IPS-18a (cell line): ENCODE measurements around the gene DENND6B.
A peak's percentile ranks its signal among the peaks of the same experiment; 100 is the strongest.

Experiments
- H3K27ac ChIP-seq: one replicate; pipeline ENCODE4 v1.5.1; 2013; ENCODE audit warnings: low read length
- H3K27me3 ChIP-seq: one replicate; pipeline ENCODE4 v1.6.1; 2013; ENCODE audit warnings: mild to moderate bottlenecking, low read length; ENCODE audit not compliant: control insufficient read depth, insufficient read depth
- H3K36me3 ChIP-seq: one replicate; pipeline ENCODE4 v1.6.1; 2013; ENCODE audit warnings: low read depth, low read length; ENCODE audit not compliant: control insufficient read depth
- H3K4me1 ChIP-seq: one replicate; pipeline ENCODE4 v1.6.1; 2013; ENCODE audit warnings: low read depth, low read length; ENCODE audit not compliant: control insufficient read depth
- H3K4me3 ChIP-seq: one replicate; pipeline ENCODE4 v1.5.1; 2013; ENCODE audit warnings: low read length
- H3K9ac ChIP-seq: one replicate; pipeline ENCODE4 v1.6.1; 2013; ENCODE audit warnings: mild to moderate bottlenecking, low read length, moderate library complexity
- H3K9me3 ChIP-seq: one replicate; pipeline ENCODE4 v1.6.1; 2013; ENCODE audit warnings: low read depth, low read length; ENCODE audit not compliant: control insufficient read depth

DENND6B gene

GRCh38 chr22:50313021-50313420 lies 13.8 kb downstream of the DENND6B start:
- Histone ChIP-seq H3K36me3 (no peaks in the 10 kb centered on the region), H3K9ac (no peak overlapping the region), H3K4me1 (peaks cover 7% of the 10 kb centered on the region), H3K9me3 (no peaks in the 10 kb centered on the region), H3K4me3 (no peak overlapping the region), H3K27me3 (no peaks in the 10 kb centered on the region), H3K27ac (no peak overlapping the region)

GRCh38 chr22:50312371-50312770 lies 14.4 kb downstream of the DENND6B start:
- Histone ChIP-seq H3K4me1 (peaks cover 7% of the 10 kb centered on the region), H3K9me3 (no peaks in the 10 kb centered on the region), H3K9ac (no peak overlapping the region), H3K27ac (no peak overlapping the region), H3K36me3 (no peaks in the 10 kb centered on the region), H3K27me3 (no peaks in the 10 kb centered on the region), H3K4me3 (no peak overlapping the region)

GRCh38 chr22:50311606-50312351 lies 15.0 kb downstream of the DENND6B start:
- Histone ChIP-seq H3K36me3 (no peaks in the 10 kb centered on the region), H3K27ac (no peak overlapping the region), H3K9me3 (no peaks in the 10 kb centered on the region), H3K4me1 (peaks cover 7% of the 10 kb centered on the region), H3K27me3 (no peaks in the 10 kb centered on the region), H3K4me3 (no peak overlapping the region), H3K9ac (no peak overlapping the region)

GRCh38 chr22:50310949-50311444 lies 15.8 kb downstream of the DENND6B start:
- no peak overlapping the region for H3K4me3 ChIP-seq
- H3K9ac ChIP-seq = no peak overlapping the region
- no peaks in the 10 kb centered on the region for H3K9me3 ChIP-seq
- H3K36me3 ChIP-seq = no peaks in the 10 kb centered on the region
- H3K27ac ChIP-seq = no peak overlapping the region
- peaks cover 3% of the 10 kb centered on the region for H3K27me3 ChIP-seq
- H3K4me1 ChIP-seq = peaks cover 11% of the 10 kb centered on the region

- Histone ChIP-seq H3K36me3 (no peaks in the 10 kb centered on the region), H3K9me3 (no peaks in the 10 kb centered on the region), H3K27me3 (peaks cover 3% of the 10 kb centered on the region), H3K4me1 (peaks cover 14% of the 10 kb centered on the region), H3K9ac (no peak overlapping the region), H3K4me3 (no peak overlapping the region), H3K27ac (no peak overlapping the region)
Measured at GRCh38 chr22:50310031-50310722, 16.6 kb downstream of the DENND6B start.

- no peaks in the 10 kb centered on the region for H3K9me3 ChIP-seq
- H3K4me3 ChIP-seq = no peak overlapping the region
- H3K27me3 ChIP-seq = peaks cover 3% of the 10 kb centered on the region
- peaks cover 14% of the 10 kb centered on the region for H3K4me1 ChIP-seq
- H3K27ac ChIP-seq = no peak overlapping the region
- no peak overlapping the region for H3K9ac ChIP-seq
- H3K36me3 ChIP-seq = no peaks in the 10 kb centered on the region
Measured at GRCh38 chr22:50309601-50309991, 17.2 kb downstream of the DENND6B start.

GRCh38 chr22:50308986-50309600 lies 17.7 kb downstream of the DENND6B start:
- Histone ChIP-seq H3K9ac (no peak overlapping the region), H3K36me3 (no peaks in the 10 kb centered on the region), H3K4me3 (no peak overlapping the region), H3K27ac (no peak overlapping the region), H3K4me1 (peaks cover 17% of the 10 kb centered on the region), H3K9me3 (no peaks in the 10 kb centered on the region), H3K27me3 (peaks cover 3% of the 10 kb centered on the region)

- no peaks in the 10 kb centered on the region for H3K36me3 ChIP-seq
- no peak overlapping the region for H3K27ac ChIP-seq
- H3K9me3 ChIP-seq = no peaks in the 10 kb centered on the region
- H3K4me1 ChIP-seq = peaks cover 20% of the 10 kb centered on the region
- H3K9ac ChIP-seq = no peak overlapping the region
- H3K27me3 ChIP-seq = peaks cover 3% of the 10 kb centered on the region
- no peak overlapping the region for H3K4me3 ChIP-seq
Measured at GRCh38 chr22:50308597-50308935, 18.2 kb downstream of the DENND6B start.

- Histone ChIP-seq H3K9me3 (no peaks in the 10 kb centered on the region), H3K36me3 (no peaks in the 10 kb centered on the region), H3K4me1 (peaks cover 20% of the 10 kb centered on the region), H3K4me3 (no peak overlapping the region), H3K27ac (no peak overlapping the region), H3K27me3 (peaks cover 3% of the 10 kb centered on the region), H3K9ac (no peak overlapping the region)
Measured at GRCh38 chr22:50307890-50308596, 18.8 kb downstream of the DENND6B start.

GRCh38 chr22:50306753-50307749 lies 19.8 kb downstream of the DENND6B start, which contains the start of gene PLXNB2:
Gene PLXNB2 (minus strand): TSS chr22:50307646. CDS start chr22:50290584, 17,062 bp downstream.
- Histone ChIP-seq H3K4me3 (peak within 1 kb of the TSS; percentile 64), H3K4me1 (peaks cover 20% of the 10 kb centered on the region), H3K9me3 (no peaks in the 10 kb centered on the region), H3K27me3 (peaks cover 3% of the 10 kb centered on the region), H3K9ac (peak within 1 kb of the TSS; percentile 63), H3K36me3 (no peaks in the 10 kb centered on the region), H3K27ac (no peak within 1 kb of the TSS)
